Fibroblast of mammary gland (primary cell): ENCODE measurements around the gene BTBD9.

Experiments used
- DNase-seq: peaks from one replicate; pipeline ENCODE4 v3.0.0-alpha.2; 2010; ENCODE audit warnings: low read depth
- H3K4me3 ChIP-seq: 2 replicates; pipeline ENCODE4 v1.5.1; 2011; ENCODE audit warnings: low read depth, mild to moderate bottlenecking, low read length, moderate library complexity; ENCODE audit not compliant: control insufficient read depth
- CTCF ChIP-seq: conservative IDR thresholded peaks from 2 replicates; pipeline ENCODE4 v1.5.1; 2011; ENCODE audit warnings: low read depth, low read length, inconsistent platforms; ENCODE audit not compliant: control insufficient read depth, insufficient read depth

Gene BTBD9

GRCh38 chr6:38552121-38552520, 87.6 kb downstream of the BTBD9 start:
- no peak overlapping the region for H3K4me3 ChIP-seq
- DNase-seq, result no peak
- no peak for TF ChIP-seq CTCF

- no peak for DNase-seq
- TF ChIP-seq CTCF, result no peak
- H3K4me3 ChIP-seq, result no peak overlapping the region
Observed at GRCh38 chr6:38549795-38550194, 89.9 kb downstream of the BTBD9 start.

GRCh38 chr6:38549180-38549579, 90.5 kb downstream of the BTBD9 start:
- no peak for DNase-seq
- no peak overlapping the region for H3K4me3 ChIP-seq
- TF ChIP-seq CTCF, result no peak

- no peak for DNase-seq
- no peak overlapping the region for H3K4me3 ChIP-seq
- TF ChIP-seq CTCF, result no peak
Observed at GRCh38 chr6:38543022-38543421, 96.7 kb downstream of the BTBD9 start.

- no peak for TF ChIP-seq CTCF
- peak; percentile 49 for DNase-seq
- H3K4me3 ChIP-seq, result no peak overlapping the region
Observed at GRCh38 chr6:38542031-38542430, 97.7 kb downstream of the BTBD9 start.

GRCh38 chr6:38533064-38533463, 106.7 kb downstream of the BTBD9 start:
- no peak for DNase-seq
- TF ChIP-seq CTCF, result no peak

GRCh38 chr6:38531134-38531533, 108.6 kb downstream of the BTBD9 start:
- no peak overlapping the region for H3K4me3 ChIP-seq
- no peak for TF ChIP-seq CTCF
- no peak for DNase-seq

More at GRCh38 chr6:38533064-38533463, 106.7 kb downstream of the BTBD9 start:
- no peak overlapping the region for H3K4me3 ChIP-seq
